DOHH2 (cell line): Measurements from ENCODE around the gene ZFHX3.

ENCODE experiments used
- CTCF ChIP-seq: fragments of 200-600 bp; sonication (generic); IDR thresholded peaks from one replicate; pipeline ENCODE4 v1.5.1; 2014; ENCODE audit warnings: antibody characterized with exemption, mild to moderate bottlenecking, low read depth, low read length; ENCODE audit not compliant: poor library complexity, severe bottlenecking
- EZH2phosphoT487 ChIP-seq: fragments of 200-600 bp; sonication (generic); IDR thresholded peaks from 2 replicates; pipeline ENCODE4 v1.6.1; 2017; ENCODE audit warnings: borderline replicate concordance, mild to moderate bottlenecking, antibody characterized with exemption, low read length, moderate library complexity, mixed read lengths

- TF ChIP-seq CTCF: no peak
- TF ChIP-seq EZH2phosphoT487: no peak
These were observed 4.6 kb upstream of the ZFHX3 start for GRCh38 chr16:73052576-73052975.
